HEK293 (cell line): ENCODE results near the gene SUDS3.

Source experiments
- CTCF ChIA-PET: fragments of 350-600 bp; formaldehyde crosslinking; extraction: SDS; loops from one replicate; lab custom pipeline; 2021; ENCODE audit warnings: antibody characterized with exemption; lab: Yijun Ruan, JAX
- POLR2A ChIA-PET: fragments of 300-600 bp; formaldehyde crosslinking; extraction: SDS; loops from one replicate; lab custom pipeline; 2020; ENCODE audit warnings: antibody characterized with exemption, inconsistent platforms; lab: Yijun Ruan, JAX
- H3K27ac ChIP-seq: fragments of 200-500 bp; sonication (Bioruptor generic); 2 replicates; pipeline ENCODE4 v1.5.1; 2014; ENCODE audit warnings: low read depth, low read length, control low read depth, inconsistent platforms; ENCODE audit errors: extremely low read depth
- H3K36me3 ChIP-seq, 2 experiments: fragments of 200-500 bp in 1 of 2; sonication (Bioruptor generic) in 1 of 2; 1 replicate in 1 of 2; 2 replicates in 1 of 2; pipeline ENCODE4 v1.5.1; 2014 to 2017; ENCODE audit warnings: inconsistent platforms in 2 of 2, low read length in 2 of 2; ENCODE audit not compliant: control insufficient read depth in 2 of 2, insufficient read depth in 1 of 2
- H3K4me1 ChIP-seq: fragments of 200-500 bp; sonication (Bioruptor generic); 2 replicates; pipeline ENCODE4 v1.5.1; 2014; ENCODE audit warnings: mild to moderate bottlenecking, low read length, inconsistent platforms; ENCODE audit not compliant: control insufficient read depth, insufficient read depth
- H3K4me3 ChIP-seq: 2 replicates; pipeline ENCODE4 v1.5.1; 2011; ENCODE audit warnings: low read depth, mild to moderate bottlenecking, control low read depth, low read length, moderate library complexity
- H3K9me3 ChIP-seq: fragments of 200-500 bp; sonication (Bioruptor generic); 2 replicates; pipeline ENCODE4 v1.5.1; 2014; ENCODE audit warnings: low read depth, low read length, inconsistent platforms; ENCODE audit not compliant: control insufficient read depth, insufficient read depth
- BCL6B ChIP-seq: fragments of 450-650 bp; formaldehyde crosslinking; IDR thresholded peaks from 2 replicates; pipeline ENCODE4 v1.5.1; 2017; ENCODE audit warnings: missing biosample characterization, missing genetic modification characterization
- FEZF1 ChIP-seq: fragments of 450-650 bp; formaldehyde crosslinking; IDR thresholded peaks from 2 replicates; pipeline ENCODE4 v1.5.1; 2016; ENCODE audit warnings: missing biosample characterization, missing genetic modification characterization
- PATZ1 ChIP-seq: fragments of 450-650 bp; formaldehyde crosslinking; IDR thresholded peaks from 2 replicates; pipeline ENCODE4 v1.5.1; 2016; ENCODE audit warnings: missing biosample characterization, missing genetic modification characterization
- PBX3 ChIP-seq: sonication (generic); formaldehyde crosslinking; IDR thresholded peaks from 2 replicates; pipeline ENCODE4 v1.8.1; 2022; ENCODE audit warnings: mild to moderate bottlenecking, moderate library complexity, missing genetic modification reagents
- PRDM4 ChIP-seq: fragments of 450-650 bp; formaldehyde crosslinking; IDR thresholded peaks from 2 replicates; pipeline ENCODE4 v1.5.1; 2017; ENCODE audit warnings: missing biosample characterization, missing genetic modification characterization
- ZNF157 ChIP-seq: fragments of 450-650 bp; formaldehyde crosslinking; IDR thresholded peaks from 2 replicates; pipeline ENCODE4 v1.5.1; 2016; ENCODE audit warnings: missing biosample characterization, missing genetic modification characterization
- ZNF169 ChIP-seq: fragments of 450-650 bp; formaldehyde crosslinking; IDR thresholded peaks from 2 replicates; pipeline ENCODE4 v1.5.1; 2016; ENCODE audit warnings: missing biosample characterization, missing genetic modification characterization
- ZNF248 ChIP-seq: fragments of 450-650 bp; formaldehyde crosslinking; IDR thresholded peaks from 2 replicates; pipeline ENCODE4 v1.5.1; 2017; ENCODE audit warnings: missing biosample characterization, missing genetic modification characterization
- ZNF26 ChIP-seq: fragments of 450-650 bp; formaldehyde crosslinking; IDR thresholded peaks from 2 replicates; pipeline ENCODE4 v1.5.1; 2016; ENCODE audit warnings: missing biosample characterization, missing genetic modification characterization
- ZNF302 ChIP-seq: fragments of 450-650 bp; formaldehyde crosslinking; IDR thresholded peaks from 2 replicates; pipeline ENCODE4 v1.5.1; 2016; ENCODE audit warnings: missing biosample characterization, missing genetic modification characterization, low read depth
- ZNF639 ChIP-seq: fragments of 450-650 bp; formaldehyde crosslinking; IDR thresholded peaks from 2 replicates; pipeline ENCODE4 v1.5.1; 2016; ENCODE audit warnings: missing biosample characterization, missing genetic modification characterization
- ZNF645 ChIP-seq: fragments of 450-650 bp; formaldehyde crosslinking; IDR thresholded peaks from 2 replicates; pipeline ENCODE4; 2016; ENCODE audit warnings: missing biosample characterization, missing genetic modification characterization
- ZNF692 ChIP-seq: fragments of 450-650 bp; formaldehyde crosslinking; IDR thresholded peaks from 2 replicates; pipeline ENCODE4 v1.5.1; 2016; ENCODE audit warnings: missing biosample characterization, missing genetic modification characterization
- ZNF747 ChIP-seq: fragments of 450-650 bp; formaldehyde crosslinking; IDR thresholded peaks from 2 replicates; pipeline ENCODE4 v1.5.1; 2016; ENCODE audit warnings: missing biosample characterization, missing genetic modification characterization
- ZNF768 ChIP-seq: fragments of 450-650 bp; formaldehyde crosslinking; IDR thresholded peaks from 2 replicates; pipeline ENCODE4 v1.5.1; 2018; ENCODE audit warnings: missing biosample characterization, mild to moderate bottlenecking, missing genetic modification characterization
- ZNF776 ChIP-seq: fragments of 450-650 bp; formaldehyde crosslinking; IDR thresholded peaks from 2 replicates; pipeline ENCODE4 v1.5.0; 2017; ENCODE audit warnings: missing biosample characterization, missing genetic modification characterization, borderline replicate concordance
- ZNF843 ChIP-seq: fragments of 450-650 bp; formaldehyde crosslinking; IDR thresholded peaks from 2 replicates; pipeline ENCODE4 v1.5.1; 2016; ENCODE audit warnings: missing biosample characterization, missing genetic modification characterization
- ZSCAN30 ChIP-seq: fragments of 450-650 bp; IDR thresholded peaks from 2 replicates; pipeline ENCODE4 v1.5.1; 2018; ENCODE audit warnings: missing biosample characterization, mild to moderate bottlenecking, missing genetic modification characterization, moderate library complexity

The SUDS3 gene

GRCh38 chr12:118463677-118464076 is 87.3 kb downstream of the SUDS3 start:
- Histone ChIP-seq H3K27ac (no peak overlapping the region), H3K4me1 (no peaks in the 10 kb centered on the region), H3K9me3 (no peaks in the 10 kb centered on the region), H3K4me3 (no peak overlapping the region), H3K36me3 (no peaks in the 10 kb centered on the region)
- POLR2A ChIA-PET, result no interaction called here
- TF ChIP-seq ZNF248 (tag by site-specific recombination) (no peak), PBX3 (no peak), PRDM4 (tag by site-specific recombination) (no peak), ZNF645 (no peak), ZNF747 (tag by site-specific recombination) (no peak)
- CTCF ChIA-PET, result no interaction called here

GRCh38 chr12:118465706-118466105 is 89.4 kb downstream of the SUDS3 start:
- no peak for TF ChIP-seq PATZ1 (tag by site-specific recombination)
- TF ChIP-seq ZNF639 (tag by site-specific recombination), result no peak
- no peak for TF ChIP-seq ZSCAN30 (tag by site-specific recombination)
- TF ChIP-seq ZNF747 (tag by site-specific recombination), result no peak
- no peak for TF ChIP-seq ZNF302 (tag by site-specific recombination)
- no peak for TF ChIP-seq ZNF843 (tag by site-specific recombination)
- no peak for TF ChIP-seq FEZF1 (tag by site-specific recombination)
- TF ChIP-seq BCL6B, result no peak
- TF ChIP-seq ZNF26 (tag by site-specific recombination), result no peak
- no peak for TF ChIP-seq ZNF169 (tag by site-specific recombination)
- no peak for TF ChIP-seq ZNF776 (tag by site-specific recombination)
- TF ChIP-seq ZNF157 (tag by site-specific recombination), result no peak
- TF ChIP-seq ZNF692 (tag by site-specific recombination), result no peak
- no peak for TF ChIP-seq ZNF768 (tag by site-specific recombination)
- TF ChIP-seq, all 188 proteins: peak for 0
- Histone ChIP-seq H3K9me3 (no peaks in the 10 kb centered on the region), H3K27ac (no peak overlapping the region), H3K4me3 (no peak overlapping the region), H3K4me1 (no peaks in the 10 kb centered on the region), H3K36me3 (no peaks in the 10 kb centered on the region)
- CTCF ChIA-PET, result no interaction called here
- POLR2A ChIA-PET, result no interaction called here
